Glomerular endothelial cell (primary cell): ENCODE results near the gene HSD17B4. TPM values are rescaled to one million over a fixed set of nuclear protein-coding genes. Genes with fewer than 3 reads are reported as not detected.
"Not testable (repeated sequence)": the region's sequence is repeated elsewhere in the genome, so short reads cannot be mapped to it uniquely, and the experiment has no call there.

ENCODE experiments used
- DNase-seq: peaks from one replicate; pipeline ENCODE4 v3.0.0-alpha.2; 2011; ENCODE audit warnings: low read depth, low spot score; ENCODE audit errors: extremely low read depth
- total RNA-seq: library from RNA; depleted of rRNA; stranded (reverse); fragments of >200 nt; gene quantifications from 2 replicates; pipeline ENCODE4 v1.2.3, GENCODE V29; 2015

HSD17B4 gene
- total RNA-seq, 1 donor from 2014 or later, result 175 TPM

DNA sequence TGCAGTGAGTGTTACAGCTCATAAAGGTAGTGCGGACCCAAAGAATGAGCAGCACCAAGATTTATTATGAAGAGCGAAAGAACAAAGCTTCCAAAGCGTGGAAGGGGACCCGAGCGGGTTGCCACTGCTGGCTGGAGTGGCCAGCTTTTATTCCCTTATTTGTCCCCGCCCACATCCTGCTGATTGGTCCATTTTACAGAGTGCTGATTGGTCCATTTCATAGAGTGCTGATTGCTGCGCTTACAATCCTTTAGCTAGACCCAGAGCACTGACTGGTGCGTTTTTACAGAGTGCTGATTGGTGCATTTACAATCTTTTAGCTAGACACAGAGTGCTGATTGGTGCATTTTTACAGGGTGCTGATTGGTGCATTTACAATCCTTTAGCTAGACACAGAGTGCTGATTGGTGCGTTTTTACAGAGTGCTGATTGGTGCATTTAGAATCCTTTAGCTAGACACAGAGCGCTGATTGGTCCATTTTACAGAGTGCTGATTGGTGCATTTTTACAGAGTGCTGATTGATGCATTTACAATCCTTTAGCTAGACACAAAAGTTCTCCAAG is 19.5 kb upstream of the HSD17B4 start:
- DNase-seq, result not testable (repeated sequence)

DNA sequence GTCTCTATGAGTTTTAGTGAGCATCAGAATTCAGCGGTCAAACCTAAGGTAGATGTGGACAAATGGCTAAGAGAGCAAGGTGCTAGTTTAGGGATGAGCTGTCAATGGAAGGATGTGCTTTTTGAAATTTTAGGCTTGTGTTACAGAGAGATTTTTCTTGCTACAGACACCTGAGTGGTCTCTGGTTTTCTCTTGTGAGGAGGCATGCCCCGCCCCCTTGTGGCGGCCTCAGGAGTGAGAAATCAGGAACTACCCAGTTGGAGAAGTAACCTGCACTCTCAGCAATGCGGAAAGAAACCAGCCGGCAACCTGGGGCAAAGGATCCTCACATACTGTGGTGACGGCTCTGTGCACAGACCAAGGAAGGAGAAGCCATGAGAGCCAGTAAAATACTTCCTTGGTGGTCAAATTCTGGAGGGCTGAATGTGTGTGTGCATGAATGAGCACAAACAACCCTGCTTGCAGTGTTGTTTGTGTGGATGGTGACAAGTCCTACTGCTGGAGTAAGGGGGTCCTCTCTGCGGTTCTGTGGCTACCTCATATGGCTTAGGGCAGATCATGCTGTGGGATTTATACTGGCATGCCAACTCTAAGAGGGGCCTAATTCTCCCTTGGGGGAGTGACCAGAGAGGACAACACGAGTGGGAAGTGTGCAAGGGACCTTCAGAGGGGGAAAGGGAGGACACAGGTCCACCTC is 16.7 kb upstream of the HSD17B4 start:
- no peak for DNase-seq

DNA sequence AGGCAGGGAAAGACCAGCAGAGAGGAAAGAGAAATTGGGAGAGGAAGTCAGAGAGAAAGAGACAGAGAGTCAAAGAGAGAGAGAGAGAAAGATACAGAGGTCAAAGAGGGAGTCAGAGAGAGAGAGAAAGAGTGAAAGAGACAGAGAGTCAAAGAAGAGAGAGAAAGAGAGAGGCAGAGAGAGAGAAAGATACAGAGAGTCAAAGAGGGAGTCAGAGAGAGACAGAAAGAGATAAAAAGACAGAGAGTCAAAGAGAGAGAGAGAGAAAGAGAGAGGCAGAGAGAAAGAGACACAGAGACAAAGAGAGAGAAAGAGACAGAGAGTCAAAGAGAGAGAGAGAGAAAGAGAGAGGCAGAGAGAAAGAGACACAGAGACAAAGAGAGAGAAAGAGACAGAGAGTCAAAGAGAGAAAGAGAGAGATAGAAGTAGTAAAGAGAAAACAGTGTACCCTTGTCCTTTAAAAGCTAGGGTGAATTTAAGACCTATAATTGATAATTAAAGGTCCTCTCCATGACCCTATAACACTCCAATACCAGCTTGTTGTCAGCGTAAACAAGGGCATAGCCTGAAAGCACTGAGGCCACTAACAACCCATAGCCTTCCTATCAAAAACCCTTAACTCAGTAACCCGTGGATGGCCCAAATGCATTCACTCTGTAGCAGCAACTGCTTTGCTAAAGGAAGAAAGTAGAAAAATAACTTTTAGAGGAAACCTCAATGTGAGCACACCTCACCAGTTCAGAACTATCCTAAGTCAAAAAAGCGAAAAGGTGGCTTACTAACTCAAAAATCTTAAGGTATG is 14.3 kb upstream of the HSD17B4 start:
- DNase-seq, result not testable (repeated sequence)

DNA sequence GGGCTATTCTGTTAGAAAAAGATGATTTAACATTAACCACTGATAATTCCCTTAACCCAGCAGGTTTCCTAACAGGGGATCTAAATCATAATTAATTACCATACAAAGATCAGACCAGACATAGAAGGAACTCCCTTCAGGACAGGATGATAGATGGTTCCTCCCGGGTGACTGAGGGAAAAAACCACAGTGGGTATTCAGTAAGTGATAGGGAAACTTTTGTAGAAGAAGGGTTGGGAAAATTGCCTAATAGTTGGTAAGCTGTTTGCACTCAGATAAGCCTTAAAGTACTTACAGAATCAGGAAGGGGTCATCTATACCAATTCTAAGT is 13.7 kb upstream of the HSD17B4 start:
- not testable (repeated sequence) for DNase-seq

DNA sequence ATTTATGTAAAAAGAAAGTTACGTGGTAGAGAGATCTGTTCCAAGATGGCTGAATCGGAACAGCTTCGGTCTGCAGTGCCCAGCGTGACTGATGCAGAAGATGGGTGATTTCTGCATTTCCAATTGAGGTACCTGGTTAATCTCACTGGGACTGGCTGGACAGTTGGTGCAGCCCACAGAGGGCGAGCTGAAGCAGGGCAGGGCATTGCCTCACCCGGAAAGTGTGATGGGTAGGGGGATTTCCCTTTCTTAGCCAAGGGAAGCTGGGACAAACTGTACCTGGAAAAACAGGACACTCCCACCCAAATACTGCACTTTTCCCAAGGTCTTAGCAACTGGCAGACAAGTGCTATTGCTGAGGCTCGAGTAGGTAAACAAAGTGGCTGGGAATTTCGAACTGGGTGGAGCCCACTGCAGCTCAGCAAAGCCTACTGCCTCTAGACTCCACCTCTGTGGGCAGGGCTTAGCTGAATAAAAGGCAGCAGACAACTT is 13.1 kb upstream of the HSD17B4 start:
- no peak for DNase-seq

DNA sequence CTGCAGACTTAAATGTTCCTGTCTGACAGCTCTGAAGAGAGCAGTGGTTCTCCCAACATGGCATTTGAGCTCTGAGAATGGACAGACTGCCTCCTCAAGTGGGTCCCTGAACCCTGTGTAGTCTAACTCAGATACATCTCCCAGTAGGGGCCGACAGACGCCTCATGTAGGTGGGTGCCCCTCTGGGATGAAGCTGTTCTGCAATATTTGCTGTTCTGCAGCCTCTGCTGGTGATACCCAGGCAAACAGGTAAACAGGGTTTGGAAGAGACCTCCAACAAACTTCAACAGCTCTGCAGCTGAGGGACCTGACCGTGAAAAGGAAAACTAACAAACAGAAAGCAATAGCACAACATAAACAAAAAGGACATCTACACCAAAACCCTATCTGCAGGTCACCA is 12.7 kb upstream of the HSD17B4 start:
- not testable (repeated sequence) for DNase-seq

DNA sequence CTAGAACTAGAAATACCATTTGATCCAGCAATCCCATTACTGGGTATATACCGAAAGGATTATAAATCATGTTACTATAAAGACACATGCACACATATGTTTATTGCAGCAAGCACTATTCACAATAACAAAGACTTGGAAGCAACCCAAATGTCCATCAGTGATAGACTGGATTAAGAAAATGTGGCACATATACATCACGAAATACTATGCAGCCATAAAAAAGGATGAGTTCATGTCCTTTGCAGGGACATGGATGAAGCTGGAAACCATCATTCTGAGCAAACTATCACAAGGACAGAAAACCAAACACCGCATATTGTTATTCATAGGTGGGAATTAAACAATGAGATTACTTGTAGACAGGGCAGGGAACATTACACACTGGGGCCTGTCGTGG is 7.7 kb upstream of the HSD17B4 start:
- not testable (repeated sequence) for DNase-seq

DNA sequence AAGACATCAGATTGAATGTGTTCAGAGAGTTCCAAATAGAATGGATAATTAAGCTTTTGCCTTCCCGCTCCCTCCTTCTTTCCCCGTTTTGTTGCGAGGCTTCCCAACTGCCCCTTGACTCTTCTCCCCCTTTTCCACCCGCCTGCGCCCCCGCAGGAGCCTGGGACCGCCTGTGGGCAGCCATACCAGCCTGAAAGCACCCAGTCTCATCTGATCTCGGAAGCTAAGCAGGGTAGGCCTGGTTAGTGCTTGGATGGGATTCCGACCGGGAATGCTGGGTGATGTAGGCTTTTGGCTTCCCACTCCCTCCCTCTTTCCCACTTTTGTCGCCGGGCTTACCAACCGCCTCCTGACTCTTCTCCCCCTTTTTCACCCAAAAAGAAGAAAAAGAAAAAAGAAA is 6.8 kb upstream of the HSD17B4 start:
- DNase-seq, result no peak

DNA sequence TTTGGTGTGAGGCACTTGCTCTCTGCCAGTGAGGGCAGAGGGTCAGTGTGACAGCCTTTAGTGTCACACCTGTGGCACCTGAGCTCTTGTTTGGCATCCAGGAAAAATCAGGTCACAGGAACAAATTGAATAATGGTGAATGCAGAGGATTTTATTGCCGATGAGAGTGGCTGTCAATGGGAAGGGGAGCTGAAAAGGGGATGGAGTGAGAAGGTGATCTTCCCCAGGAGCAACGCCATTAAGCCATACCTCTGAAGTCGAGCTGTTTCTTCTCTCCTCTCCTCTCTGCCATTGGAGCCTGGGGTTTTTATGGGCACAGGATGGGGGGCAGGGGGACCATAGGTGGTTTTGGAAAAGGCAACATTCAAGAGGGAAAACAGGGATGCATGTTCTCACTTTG is 2.4 kb upstream of the HSD17B4 start:
- DNase-seq, result no peak

DNA sequence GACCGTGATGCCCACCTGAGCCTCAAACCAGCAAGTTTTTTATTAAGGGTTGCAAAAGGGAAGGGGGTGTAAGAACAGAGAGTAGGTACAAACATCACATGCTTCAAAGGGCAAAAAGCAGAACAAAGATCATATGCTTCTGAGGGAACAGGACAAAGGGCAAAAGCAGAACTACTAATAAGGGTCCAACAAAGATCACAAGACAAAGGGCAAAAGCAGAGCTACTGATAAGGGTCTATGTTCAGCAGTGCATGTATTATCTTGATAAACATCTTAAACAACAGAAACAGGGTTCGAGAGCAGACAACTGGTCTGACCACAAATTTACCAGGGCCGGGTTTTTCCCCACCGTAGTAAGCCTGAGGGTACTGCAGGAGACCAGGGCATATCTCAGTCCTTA is 1.7 kb upstream of the HSD17B4 start:
- DNase-seq, result not testable (repeated sequence)

DNA sequence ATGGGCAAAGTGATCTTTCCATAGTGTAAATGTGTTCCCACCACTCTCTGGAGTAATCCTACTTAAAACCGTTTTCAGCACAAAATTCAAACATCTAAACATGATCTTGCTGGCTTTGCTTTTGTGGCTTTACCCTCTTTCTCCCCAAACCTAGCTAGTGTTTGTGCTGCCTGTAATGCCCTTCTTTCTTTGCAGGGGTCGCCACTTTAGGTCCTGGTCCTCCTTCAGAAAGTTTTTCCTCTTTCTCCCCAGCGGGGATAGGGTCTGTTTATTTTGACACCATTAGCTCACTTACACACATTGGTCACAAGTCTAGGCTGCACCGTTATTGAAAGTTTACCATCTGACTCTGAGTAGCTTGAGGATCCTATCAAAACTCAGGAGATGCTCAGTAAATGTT is 736 bp upstream of the HSD17B4 start:
- no peak for DNase-seq

DNA sequence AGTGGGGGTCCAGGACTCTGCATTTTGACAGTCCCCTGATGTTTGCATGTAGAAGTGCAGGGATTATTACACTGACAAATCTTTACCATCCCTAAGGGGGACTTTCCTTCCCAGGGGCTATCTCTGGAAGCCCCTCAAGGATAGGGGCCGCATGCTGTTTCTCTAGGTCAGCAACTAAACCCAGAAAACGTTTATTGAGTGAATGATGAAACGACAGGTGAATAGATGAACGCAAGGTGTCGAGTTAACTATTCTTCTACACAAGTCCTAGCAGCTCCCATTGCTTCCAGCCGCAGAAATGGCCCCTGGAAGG is 281 bp upstream of the HSD17B4 start:
- no peak for DNase-seq

DNA sequence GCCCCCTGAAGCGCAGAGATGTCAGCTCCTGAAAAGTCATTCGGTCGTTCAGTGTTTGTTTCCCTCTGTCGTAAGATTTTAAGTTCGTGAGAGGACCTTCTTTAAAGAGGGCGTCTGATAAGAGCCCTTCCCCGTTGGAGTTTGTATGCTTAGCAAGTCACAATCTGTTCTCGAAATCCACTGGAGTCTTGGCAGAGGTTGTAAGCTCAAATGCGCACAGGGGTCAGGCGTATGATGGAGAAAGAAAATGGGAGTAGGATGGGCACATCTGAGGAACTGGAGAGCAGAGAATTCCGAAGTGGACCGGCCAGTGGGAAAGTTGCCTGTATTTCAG is 710 bp downstream of the HSD17B4 start:
- DNase-seq, result no peak

DNA sequence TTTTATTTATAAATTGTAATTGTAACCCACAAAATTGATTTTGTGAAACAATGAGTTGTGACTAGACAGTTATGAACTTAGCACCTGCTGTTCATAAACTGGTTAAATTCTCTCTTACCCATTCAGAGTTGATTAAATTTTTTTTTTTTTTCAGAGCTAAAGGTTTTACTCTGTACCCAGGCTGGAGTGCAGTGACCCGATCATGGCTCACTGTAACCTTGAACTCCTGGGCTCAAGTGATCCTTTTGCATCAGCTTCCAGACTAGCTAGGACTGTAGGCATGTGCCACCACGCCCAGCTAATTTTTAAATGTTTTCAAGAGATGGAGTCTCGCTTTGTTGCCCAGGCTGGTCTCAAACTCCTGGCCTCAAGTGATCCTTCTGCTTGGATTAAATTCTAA is 1.9 kb downstream of the HSD17B4 start:
- DNase-seq, result no peak

DNA sequence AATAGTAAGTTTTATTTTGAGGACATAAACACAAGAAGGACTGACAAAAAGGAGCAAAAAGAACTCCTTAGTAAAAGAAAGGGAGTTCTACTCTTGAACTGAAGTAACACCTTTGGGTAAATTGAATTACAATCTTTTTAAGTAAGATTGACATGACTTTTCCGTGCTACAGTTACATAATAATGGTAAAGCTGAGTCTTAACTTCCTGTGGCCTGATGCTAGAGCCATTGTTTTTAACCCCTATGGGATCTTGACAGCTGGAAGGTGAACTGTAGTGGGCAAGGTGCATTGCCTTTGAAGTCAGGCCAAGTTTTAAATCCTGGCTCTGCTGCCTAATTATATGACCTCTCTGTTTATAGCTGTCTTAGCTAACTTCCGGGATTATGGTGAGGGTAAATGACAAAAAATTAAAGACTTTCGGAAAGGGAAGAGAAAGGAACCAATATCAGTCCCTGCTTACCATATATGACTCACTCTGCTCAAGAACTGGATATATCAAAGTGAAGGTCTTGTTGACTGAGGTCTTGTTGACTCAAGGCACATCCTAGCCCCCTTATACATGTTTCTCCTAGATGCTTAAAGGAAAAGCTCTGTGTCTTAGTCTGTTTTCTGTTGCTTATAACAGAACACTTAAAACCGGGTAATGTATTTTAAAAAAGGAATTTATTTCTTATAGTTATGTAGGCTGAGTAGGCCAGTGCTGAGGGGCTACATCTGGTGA is 6.8 kb downstream of the HSD17B4 start:
- DNase-seq, result no peak

DNA sequence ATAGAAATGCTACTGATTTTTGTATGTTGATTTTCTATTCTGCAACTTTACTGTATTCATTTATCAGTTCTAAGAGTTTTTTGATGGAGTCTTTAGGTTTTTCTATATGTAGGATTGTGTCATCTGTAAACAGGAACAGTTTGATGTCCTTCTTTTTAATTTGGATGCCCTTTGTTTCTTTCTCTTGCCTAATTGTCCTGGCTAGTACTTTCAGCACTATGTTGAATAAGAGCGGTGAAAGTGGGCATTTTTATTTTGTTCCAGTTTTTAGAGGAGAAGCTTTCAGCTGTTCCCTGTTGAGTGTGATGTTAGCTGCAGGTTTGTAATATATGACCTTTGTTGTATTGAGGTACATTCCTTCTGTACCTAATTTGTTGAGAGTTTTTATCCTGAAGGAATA is 13.3 kb downstream of the HSD17B4 start:
- DNase-seq, result no peak

DNA sequence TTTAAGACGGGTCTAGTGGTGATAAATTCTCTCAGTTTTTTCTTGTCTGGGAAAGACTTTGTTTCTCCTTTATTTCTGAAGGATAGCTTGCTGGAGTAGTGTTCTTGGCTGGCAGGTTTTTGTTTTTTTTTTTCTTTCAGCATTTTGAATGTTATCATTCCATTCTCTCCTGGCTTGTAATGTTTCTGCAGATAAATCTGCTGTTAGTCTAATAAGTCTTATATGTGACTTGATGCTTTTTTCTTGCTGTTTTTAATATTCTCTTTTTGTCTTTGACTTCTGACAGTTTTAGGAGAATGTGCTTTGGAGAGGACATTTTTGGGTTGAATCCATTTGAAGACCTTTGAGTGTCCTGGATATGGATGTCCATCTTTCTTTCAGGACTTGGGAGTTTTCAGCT is 16.0 kb downstream of the HSD17B4 start:
- no peak for DNase-seq

DNA sequence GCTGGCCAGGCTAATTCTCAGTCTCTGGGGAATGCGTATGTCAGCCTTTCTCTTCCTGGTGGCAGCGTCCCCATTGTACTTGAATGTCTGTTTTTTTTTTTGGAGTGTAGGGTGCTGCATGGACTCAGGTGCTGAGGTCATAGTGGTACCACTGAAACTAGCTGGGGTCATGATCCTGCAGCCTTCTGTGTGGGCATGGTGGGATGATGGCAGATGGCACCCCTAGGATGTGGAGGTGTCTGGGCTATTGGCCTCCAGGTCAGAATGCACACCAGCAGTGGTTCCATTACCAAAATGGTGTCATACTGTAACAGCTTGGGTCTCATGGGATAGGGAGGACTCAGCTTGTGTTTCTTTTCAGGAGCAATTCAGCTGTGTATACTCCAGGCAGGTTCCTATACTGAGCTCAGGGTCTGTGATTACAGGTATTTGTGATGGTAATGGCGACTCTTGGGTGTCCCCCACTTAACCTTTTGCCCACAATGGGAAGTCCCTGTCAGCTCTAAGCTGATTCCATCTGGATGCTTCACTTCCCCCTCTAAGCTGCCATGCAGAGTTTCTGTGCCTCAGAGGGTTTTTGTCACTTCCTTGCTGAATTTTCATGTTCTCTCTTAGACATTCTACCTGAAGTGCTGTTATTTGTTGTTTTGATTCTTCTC is 17.9 kb downstream of the HSD17B4 start:
- no peak for DNase-seq

DNA sequence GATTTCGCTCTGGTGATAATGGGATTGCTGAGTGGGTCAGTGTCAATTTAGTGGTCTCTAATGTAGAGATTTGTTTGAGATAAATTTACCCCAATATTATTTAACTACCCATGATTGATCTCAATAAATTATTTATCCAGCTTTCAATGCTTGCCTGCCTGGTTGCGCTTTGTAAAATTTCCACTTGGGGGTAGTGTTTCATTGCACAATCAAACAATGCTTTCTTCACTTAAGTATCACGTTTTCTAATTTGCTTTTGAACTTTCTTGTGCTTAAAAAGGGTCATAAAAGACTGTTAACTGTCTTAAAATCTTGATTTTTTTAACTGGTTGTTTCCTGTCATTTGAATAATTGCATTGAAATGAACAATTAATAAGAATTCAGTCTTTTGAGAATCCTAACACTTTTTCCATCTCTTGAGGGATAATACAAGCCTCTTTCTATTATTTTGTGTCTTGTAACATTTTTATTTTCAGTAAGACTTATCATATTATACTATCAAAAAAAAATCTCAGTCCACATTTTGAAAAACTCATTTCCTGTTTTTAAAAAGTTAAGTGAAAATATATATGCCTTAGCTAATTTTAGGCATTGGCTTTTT is 18.7 kb downstream of the HSD17B4 start:
- no peak for DNase-seq

DNA sequence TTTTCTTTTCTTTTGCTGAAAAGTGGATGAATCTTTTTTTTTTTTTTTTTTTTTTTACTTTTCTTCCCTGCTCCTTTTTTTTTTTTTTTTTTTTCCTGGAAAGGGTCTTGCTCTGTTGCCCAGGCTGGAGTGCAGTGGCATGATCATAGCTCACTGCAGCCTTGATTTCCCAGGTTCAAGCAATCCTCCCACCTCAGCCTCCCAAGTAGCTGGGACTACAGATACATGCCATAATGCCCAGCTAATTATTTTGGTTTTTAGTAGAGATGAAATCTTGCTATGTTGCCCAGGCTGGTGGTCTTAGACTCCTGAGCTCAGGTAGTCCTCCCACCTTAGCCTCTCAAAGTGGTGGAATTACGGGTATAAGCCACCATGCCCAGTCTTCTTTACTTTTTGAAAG is 20.9 kb downstream of the HSD17B4 start:
- DNase-seq, result no peak

DNA sequence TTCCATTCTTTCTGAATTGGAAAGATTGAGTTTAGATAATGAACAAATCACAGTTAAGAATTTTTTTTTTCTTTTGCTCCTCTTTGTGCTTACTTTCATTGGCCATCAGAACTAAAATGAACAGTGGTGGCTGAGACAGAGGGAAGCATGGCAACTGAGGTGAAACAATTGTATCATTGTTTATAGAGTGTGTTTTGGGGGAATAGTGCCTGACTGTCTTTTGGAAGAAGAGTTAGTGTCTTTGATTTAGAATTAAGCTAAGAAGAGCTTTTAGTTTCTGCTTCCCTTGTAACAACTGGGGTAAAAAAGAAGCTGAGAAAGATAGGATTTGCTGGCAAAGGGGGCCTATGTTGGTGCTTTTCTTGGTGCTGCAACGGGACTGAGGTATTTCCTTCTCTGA is 24.0 kb downstream of the HSD17B4 start:
- no peak for DNase-seq
